CD14-positive monocyte (primary cell): ENCODE measurements around the gene TAF1B. TPM values are rescaled to one million over a fixed set of nuclear protein-coding genes. Genes with fewer than 3 reads are reported as not detected.

ENCODE experiments used
- DNase-seq, 3 donors: peaks; one replicate each; pipeline ENCODE4 v3.0.0-alpha.2; 2011 to 2022
- H2AFZ ChIP-seq: 2 replicates; pipeline ENCODE4 v1.6.0; 2012; ENCODE audit warnings: mild to moderate bottlenecking, low read depth, low read length, inconsistent platforms; ENCODE audit not compliant: insufficient read depth, poor library complexity, severe bottlenecking
- H3K27ac ChIP-seq, 2 donors: 1 replicate in 1 of 2; 2 replicates in 1 of 2; pipeline ENCODE4 v1.5.1; 2012 to 2013; ENCODE audit warnings: low read length in 2 of 2, control low read depth in 1 of 2, inconsistent platforms in 1 of 2, low read depth in 1 of 2, mild to moderate bottlenecking in 1 of 2
- H3K27me3 ChIP-seq, 2 donors: one replicate each; pipeline versions ENCODE4 v1.6.0 to v1.6.1; 2011 to 2013; ENCODE audit warnings: low read length in 2 of 2; ENCODE audit not compliant: control insufficient read depth in 2 of 2, insufficient read depth in 2 of 2
- H3K36me3 ChIP-seq, 2 donors: replicated peaks in 1 of 2; 1 replicate in 1 of 2; 2 replicates in 1 of 2; pipeline versions ENCODE4 v1.5.1 to v1.6.1; 2012 to 2013; ENCODE audit warnings: low read length in 2 of 2, control low read depth in 1 of 2, inconsistent platforms in 1 of 2, mild to moderate bottlenecking in 1 of 2; ENCODE audit not compliant: insufficient read depth in 2 of 2, control insufficient read depth in 1 of 2
- H3K4me1 ChIP-seq, 2 donors: 1 replicate in 1 of 2; 2 replicates in 1 of 2; pipeline versions ENCODE4 v1.5.1 to v1.6.1; 2012 to 2013; ENCODE audit warnings: low read length in 2 of 2, control low read depth in 1 of 2, inconsistent platforms in 1 of 2, mild to moderate bottlenecking in 1 of 2, moderate library complexity in 1 of 2; ENCODE audit not compliant: insufficient read depth in 2 of 2, control insufficient read depth in 1 of 2
- H3K4me2 ChIP-seq: replicated peaks from 2 replicates; pipeline ENCODE3; 2012; ENCODE audit warnings: low read length, moderate library complexity, mild to moderate bottlenecking; ENCODE audit not compliant: poor library complexity, severe bottlenecking; ENCODE audit errors: extremely low read depth
- H3K4me3 ChIP-seq, 3 experiments: fragments of 200-600 bp in 1 of 3; sonication (generic) in 1 of 3; replicated peaks in 1 of 3; 1 replicate in 2 of 3; 2 replicates in 1 of 3; pipeline ENCODE4 v1.5.1; 2011 to 2013; ENCODE audit warnings: low read length in 3 of 3, mild to moderate bottlenecking in 3 of 3, control low read depth in 2 of 3, low read depth in 2 of 3, inconsistent platforms in 1 of 3, moderate library complexity in 1 of 3
- H3K79me2 ChIP-seq: 2 replicates; pipeline ENCODE4 v1.6.0; 2012; ENCODE audit warnings: mild to moderate bottlenecking, control low read depth, inconsistent platforms, low read length, moderate library complexity; ENCODE audit not compliant: insufficient read depth
- H3K9ac ChIP-seq: 2 replicates; pipeline ENCODE4 v1.6.0; 2017; ENCODE audit warnings: low read length, mild to moderate bottlenecking; ENCODE audit not compliant: insufficient read depth, poor library complexity, severe bottlenecking
- H3K9me3 ChIP-seq, 2 donors: replicated peaks in 1 of 2; 1 replicate in 1 of 2; 2 replicates in 1 of 2; pipeline versions ENCODE4 v1.5.1 to v1.6.1; 2012 to 2013; ENCODE audit warnings: low read length in 2 of 2, control low read depth in 1 of 2; ENCODE audit not compliant: control insufficient read depth in 1 of 2, insufficient read depth in 1 of 2
- H4K20me1 ChIP-seq: 2 replicates; pipeline ENCODE4 v1.6.0; 2012; ENCODE audit warnings: mild to moderate bottlenecking, low read length, control low read depth, moderate library complexity; ENCODE audit not compliant: insufficient read depth
- H3K27ac Mint-ChIP-seq, 7 donors: one replicate each; pipeline ENCODE4 v1.8.0; 2020; ENCODE audit warnings: mild to moderate bottlenecking in 7 of 7, mixed read lengths in 7 of 7, moderate library complexity in 6 of 7, inconsistent platforms in 2 of 7
- H3K27me3 Mint-ChIP-seq, 3 donors: one replicate each; pipeline ENCODE4 v1.8.0; 2021 to 2022; ENCODE audit warnings: low read depth in 3 of 3, mild to moderate bottlenecking in 3 of 3, mixed read lengths in 3 of 3, moderate library complexity in 3 of 3, inconsistent platforms in 1 of 3
- H3K36me3 Mint-ChIP-seq, 2 donors: one replicate each; pipeline ENCODE4 v1.8.0; 2020; ENCODE audit warnings: mixed read lengths in 2 of 2, inconsistent platforms in 1 of 2, mild to moderate bottlenecking in 1 of 2
- H3K4me1 Mint-ChIP-seq: one replicate; pipeline ENCODE4 v1.8.0; 2020; ENCODE audit warnings: mild to moderate bottlenecking, mixed read lengths
- H3K4me3 Mint-ChIP-seq, 2 donors: one replicate each; pipeline ENCODE4 v1.8.0; 2020; ENCODE audit warnings: mild to moderate bottlenecking in 2 of 2, mixed read lengths in 2 of 2, moderate library complexity in 1 of 2
- H3K9me3 Mint-ChIP-seq, 7 donors: one replicate each; pipeline ENCODE4 v1.8.0; 2020 to 2022; ENCODE audit warnings: mixed read lengths in 7 of 7, mild to moderate bottlenecking in 6 of 7, moderate library complexity in 6 of 7, inconsistent platforms in 2 of 7
- CTCF ChIP-seq: fragments of 200-600 bp; IDR thresholded peaks from one replicate; pipeline ENCODE4 v1.8.0; 2022; ENCODE audit warnings: antibody characterized with exemption, mild to moderate bottlenecking
- WGBS: methylation state at CpG from one replicate; pipeline ENCODE4 v1.1.5; 2013; ENCODE audit warnings: missing lambda C conversion rate; ENCODE audit not compliant: insufficient coverage; 5-methylcytosine and 5-hydroxymethylcytosine counted together
- intact Hi-C, 2 donors: fragments of 100-400 bp; cut with micrococcal nuclease; formaldehyde crosslinking; loops; one replicate each; pipeline versions ENCODE4 v1.15.0 to v1.15.1; 2023
- polyA plus RNA-seq, 3 donors: library from polyadenylated mRNA; depleted of rRNA in 1 of 3; unstranded in 2 of 3; stranded (reverse) in 1 of 3; fragments of 300-500 nt in 2 of 3; fragments of >200 nt in 1 of 3; fragmentation: Illumina TruSeq in 2 of 3; gene quantifications; 1 replicate in 2 of 3; 2 replicates in 1 of 3; pipeline ENCODE4 v1.2.3, GENCODE V29; 2012 to 2021

TAF1B gene
- polyA plus RNA-seq, 3 donors = 6.0 to 8.4 (median 7.2) TPM

- Histone ChIP-seq H4K20me1 (no peaks in the 10 kb centered on the region), H3K4me1 (no peaks in the 10 kb centered on the region), H3K9ac (no peak overlapping the region), H3K36me3 (peaks cover 43 to 85% of the 10 kb centered on the region in 2 donors), H3K27me3 (no peaks in the 10 kb centered on the region), H3K4me3 (no peak overlapping the region), H3K9me3 (no peaks in the 10 kb centered on the region), H3K79me2 (no peaks in the 10 kb centered on the region), H3K27ac (no peak overlapping the region), H3K4me2 (no peak overlapping the region), H2AFZ (no peak overlapping the region)
- intact Hi-C loops = no loop called here
- no peak for TF ChIP-seq CTCF
- no peaks in the 10 kb centered on the region for H3K27me3 Mint-ChIP-seq
- H3K4me3 Mint-ChIP-seq = no peak overlapping the region
- DNase-seq = no peak
- 100% methylated on average over 1 of the region's 4 CpGs for WGBS
- H3K4me1 Mint-ChIP-seq = no peaks in the 10 kb centered on the region
- H3K27ac Mint-ChIP-seq = no peak overlapping the region
- no peaks in the 10 kb centered on the region for H3K9me3 Mint-ChIP-seq
- peaks cover 59 to 67% of the 10 kb centered on the region in 2 donors for H3K36me3 Mint-ChIP-seq
Measured at GRCh38 chr2:9910699-9911098, 67.4 kb downstream of the TAF1B start.

GRCh38 chr2:9912468-9912867 is 69.2 kb downstream of the TAF1B start:
- no peaks in the 10 kb centered on the region for H3K4me1 Mint-ChIP-seq
- no peaks in the 10 kb centered on the region for H3K9me3 Mint-ChIP-seq
- H3K27ac Mint-ChIP-seq = no peak overlapping the region
- no peak for DNase-seq
- Histone ChIP-seq H3K9ac (no peak overlapping the region), H3K27ac (no peak overlapping the region), H4K20me1 (no peaks in the 10 kb centered on the region), H3K9me3 (no peaks in the 10 kb centered on the region), H3K27me3 (no peaks in the 10 kb centered on the region), H3K79me2 (no peaks in the 10 kb centered on the region), H2AFZ (no peak overlapping the region), H3K4me2 (no peak overlapping the region), H3K36me3 (peaks cover 47 to 88% of the 10 kb centered on the region in 2 donors), H3K4me3 (no peak overlapping the region), H3K4me1 (no peaks in the 10 kb centered on the region)
- peaks cover 55 to 62% of the 10 kb centered on the region in 2 donors for H3K36me3 Mint-ChIP-seq
- WGBS = no CpG with 5 or more reads among the region's 4 CpGs
- intact Hi-C loops = no loop called here
- no peak overlapping the region for H3K4me3 Mint-ChIP-seq
- TF ChIP-seq CTCF = no peak
- H3K27me3 Mint-ChIP-seq = no peaks in the 10 kb centered on the region
